Neural cell (in vitro differentiated cells): ENCODE data around the gene DNMT3L. TPM values are rescaled to one million over a fixed set of nuclear protein-coding genes. Genes with fewer than 3 reads are reported as not detected.
"Not testable (repeated sequence)": the region's sequence is repeated elsewhere in the genome, so short reads cannot be mapped to it uniquely, and the experiment has no call there.

ENCODE experiments used
- H2AFZ ChIP-seq: fragments of 200-600, 300-800 bp; sonication (generic), shearing (Covaris generic); 2 replicates; pipeline ENCODE4 v1.6.0; 2014; ENCODE audit warnings: low read depth, mild to moderate bottlenecking, antibody characterized with exemption, low read length, moderate library complexity
- H3F3A ChIP-seq: fragments of 200-600 bp; shearing (Covaris generic); 2 replicates; pipeline ENCODE4 v1.6.1; 2016; ENCODE audit warnings: mild to moderate bottlenecking, moderate library complexity, mixed read lengths, antibody characterized with exemption, low read length; ENCODE audit not compliant: insufficient read depth, poor library complexity, severe bottlenecking
- H3K27ac ChIP-seq: fragments of 200-600, 300-800 bp; sonication (generic), shearing (Covaris generic); 2 replicates; pipeline ENCODE4 v1.5.1; 2014; ENCODE audit warnings: mild to moderate bottlenecking, low read length, moderate library complexity
- H3K27me3 ChIP-seq: fragments of 300-800, 200-600 bp; sonication (generic), shearing (Covaris generic); 2 replicates; pipeline ENCODE4 v1.6.0; 2014; ENCODE audit warnings: mild to moderate bottlenecking, low read depth, low read length, moderate library complexity; ENCODE audit not compliant: insufficient read depth
- H3K36me3 ChIP-seq: fragments of 300-800, 200-600 bp; sonication (generic), shearing (Covaris generic); 2 replicates; pipeline ENCODE4 v1.5.1; 2014; ENCODE audit warnings: mild to moderate bottlenecking, antibody characterized with exemption, low read length, moderate library complexity; ENCODE audit not compliant: insufficient read depth
- H3K4me2 ChIP-seq: fragments of 300-800, 200-600 bp; sonication (generic), shearing (Covaris generic); 2 replicates; pipeline ENCODE4 v1.6.0; 2014; ENCODE audit warnings: mild to moderate bottlenecking, low read length
- H3K4me3 ChIP-seq: fragments of 300-800, 200-600 bp; sonication (generic), shearing (Covaris generic); 2 replicates; pipeline ENCODE4 v1.5.1; 2014; ENCODE audit warnings: mild to moderate bottlenecking, low read length, moderate library complexity
- H3K79me2 ChIP-seq: fragments of 200-600 bp; shearing (Covaris generic); replicated peaks from 2 replicates; pipeline ENCODE4 v1.6.0; 2014; ENCODE audit warnings: mild to moderate bottlenecking, low read length, moderate library complexity; ENCODE audit not compliant: insufficient read depth
- H3K9ac ChIP-seq: fragments of 300-800, 200-600 bp; sonication (generic), shearing (Covaris generic); 2 replicates; pipeline ENCODE4 v1.6.1; 2016; ENCODE audit warnings: mild to moderate bottlenecking, low read length, mixed read lengths
- H3K9me2 ChIP-seq: fragments of 200-600 bp; shearing (Covaris generic); 2 replicates; pipeline ENCODE4 v1.6.1; 2016; ENCODE audit warnings: mild to moderate bottlenecking, low read length, mixed read lengths; ENCODE audit not compliant: insufficient read depth
- H3K9me3 ChIP-seq: fragments of 200-600, 300-800 bp; sonication (generic), shearing (Covaris generic); 2 replicates; pipeline ENCODE4 v1.6.1; 2016; ENCODE audit warnings: mild to moderate bottlenecking, mixed run types, low read length, moderate library complexity, mixed read lengths
- H4K20me1 ChIP-seq: fragments of 200-600 bp; shearing (Covaris generic); 2 replicates; pipeline ENCODE4 v1.6.1; 2016; ENCODE audit warnings: mild to moderate bottlenecking, mixed run types; ENCODE audit not compliant: insufficient read depth
- EP300 ChIP-seq: fragments of 450-650 bp; conservative IDR thresholded peaks from 2 replicates; pipeline ENCODE4 v1.6.1; 2014; ENCODE audit warnings: antibody characterized with exemption, mild to moderate bottlenecking, moderate library complexity; ENCODE audit not compliant: poor library complexity, severe bottlenecking
- EZH2 ChIP-seq: fragments of 200-600, 300-800 bp; shearing (Covaris generic), sonication (generic); IDR thresholded peaks from 2 replicates; pipeline ENCODE4 v1.6.1; 2014; ENCODE audit warnings: antibody characterized with exemption, low read length, borderline replicate concordance, mild to moderate bottlenecking; ENCODE audit not compliant: insufficient read depth, poor library complexity, severe bottlenecking
- MXI1 ChIP-seq: fragments of 450-650 bp; conservative IDR thresholded peaks from 2 replicates; pipeline ENCODE4 v1.6.1; 2014; ENCODE audit warnings: antibody characterized with exemption, mild to moderate bottlenecking; ENCODE audit not compliant: poor library complexity, severe bottlenecking
- POLR2AphosphoS5 ChIP-seq: IDR thresholded peaks from 2 replicates; pipeline ENCODE4 v1.6.1; 2012
- RAD21 ChIP-seq: fragments of 450-650 bp; conservative IDR thresholded peaks from 2 replicates; pipeline ENCODE4 v1.6.1; 2014; ENCODE audit warnings: antibody characterized with exemption, mild to moderate bottlenecking, moderate library complexity
- SMC3 ChIP-seq: fragments of 450-650 bp; conservative IDR thresholded peaks from 2 replicates; pipeline ENCODE4 v1.6.1; 2014; ENCODE audit warnings: antibody characterized with exemption, mild to moderate bottlenecking, moderate library complexity; ENCODE audit not compliant: poor library complexity
- TAF1 ChIP-seq: IDR thresholded peaks from 2 replicates; pipeline ENCODE4 v1.6.1; 2012; ENCODE audit warnings: low read depth
- polyA plus RNA-seq: library from polyadenylated mRNA; depleted of rRNA; stranded (reverse); fragments of >200 nt; gene quantifications from 2 replicates; pipeline ENCODE4 v1.2.3, GENCODE V29; 2014
- TF ChIP-seq, protein P1 (sequence below): fragments of 450-650 bp; IDR thresholded peaks from 2 replicates; pipeline ENCODE4 v1.5.1; 2014; ENCODE audit warnings: antibody characterized with exemption, mild to moderate bottlenecking, moderate library complexity; ENCODE audit not compliant: poor library complexity, severe bottlenecking
- TF ChIP-seq, protein P2 (sequence below): IDR thresholded peaks from 2 replicates; pipeline ENCODE4 v1.6.1; 2012; ENCODE audit warnings: borderline replicate concordance

Gene DNMT3L
- polyA plus RNA-seq, 1 donor from 2014 or later = not detected

DNA sequence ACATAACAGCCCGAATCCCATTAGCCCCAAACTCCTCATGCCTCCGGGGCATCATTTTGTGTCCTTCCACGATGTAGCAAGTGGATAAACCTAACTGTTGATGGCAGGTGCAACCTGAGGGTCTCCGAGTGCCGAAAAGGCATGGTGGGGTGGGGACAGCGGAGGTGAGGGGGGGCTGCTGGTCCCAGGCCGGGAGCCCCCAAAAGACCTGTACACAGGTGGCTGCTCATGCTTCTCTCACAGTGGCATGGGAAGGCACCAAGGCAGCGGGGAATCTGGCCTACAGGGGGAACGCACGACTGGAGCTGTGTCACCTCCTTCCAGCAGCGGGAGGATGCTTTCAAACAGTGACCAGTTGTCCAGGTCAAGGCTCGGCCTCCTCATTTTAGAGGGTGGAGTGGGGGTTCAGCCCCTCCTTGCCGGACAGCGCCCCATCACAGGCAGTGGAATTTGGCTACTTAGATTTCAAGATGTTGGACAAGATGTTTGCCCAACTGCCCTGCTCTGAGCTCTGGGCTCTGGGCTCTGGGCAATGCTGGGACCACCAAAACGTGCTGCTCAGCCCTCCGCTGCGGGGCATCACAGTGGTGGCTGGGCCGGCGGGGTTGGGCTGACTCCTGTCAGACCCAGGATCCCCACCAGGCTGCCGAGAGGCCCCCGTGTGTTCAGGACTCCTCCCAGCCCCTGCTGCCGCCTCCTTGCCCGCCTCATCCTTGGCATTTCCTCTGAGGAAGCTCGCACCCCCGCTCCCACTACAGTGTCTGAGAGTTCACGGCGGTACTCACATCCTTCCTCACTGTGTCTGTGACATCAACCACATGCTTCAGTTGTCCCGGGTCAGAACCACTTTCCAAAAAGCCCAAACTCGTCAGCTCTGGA lies 7.6 kb downstream of the DNMT3L start:
- no peaks in the 10 kb centered on the region for H3F3A ChIP-seq
- H3K36me3 ChIP-seq = no peaks in the 10 kb centered on the region
- H2AFZ ChIP-seq = no peak overlapping the region
- H3K4me3 ChIP-seq = no peak overlapping the region
- H3K79me2 ChIP-seq = no peaks in the 10 kb centered on the region
- no peak overlapping the region for H3K27ac ChIP-seq
- H3K27me3 ChIP-seq = no peaks in the 10 kb centered on the region
- H4K20me1 ChIP-seq = no peaks in the 10 kb centered on the region
- H3K4me2 ChIP-seq = no peak overlapping the region
- H3K9me3 ChIP-seq = no peaks in the 10 kb centered on the region
- no peaks in the 10 kb centered on the region for H3K9me2 ChIP-seq
- TF ChIP-seq TAF1 (no peak), RAD21 (no peak), POLR2AphosphoS5 (no peak), EZH2 (no peak), MXI1 (no peak), EP300 (no peak), SMC3 (no peak)
- TF ChIP-seq, protein P1, sequence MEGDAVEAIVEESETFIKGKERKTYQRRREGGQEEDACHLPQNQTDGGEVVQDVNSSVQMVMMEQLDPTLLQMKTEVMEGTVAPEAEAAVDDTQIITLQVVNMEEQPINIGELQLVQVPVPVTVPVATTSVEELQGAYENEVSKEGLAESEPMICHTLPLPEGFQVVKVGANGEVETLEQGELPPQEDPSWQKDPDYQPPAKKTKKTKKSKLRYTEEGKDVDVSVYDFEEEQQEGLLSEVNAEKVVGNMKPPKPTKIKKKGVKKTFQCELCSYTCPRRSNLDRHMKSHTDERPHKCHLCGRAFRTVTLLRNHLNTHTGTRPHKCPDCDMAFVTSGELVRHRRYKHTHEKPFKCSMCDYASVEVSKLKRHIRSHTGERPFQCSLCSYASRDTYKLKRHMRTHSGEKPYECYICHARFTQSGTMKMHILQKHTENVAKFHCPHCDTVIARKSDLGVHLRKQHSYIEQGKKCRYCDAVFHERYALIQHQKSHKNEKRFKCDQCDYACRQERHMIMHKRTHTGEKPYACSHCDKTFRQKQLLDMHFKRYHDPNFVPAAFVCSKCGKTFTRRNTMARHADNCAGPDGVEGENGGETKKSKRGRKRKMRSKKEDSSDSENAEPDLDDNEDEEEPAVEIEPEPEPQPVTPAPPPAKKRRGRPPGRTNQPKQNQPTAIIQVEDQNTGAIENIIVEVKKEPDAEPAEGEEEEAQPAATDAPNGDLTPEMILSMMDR = no peak
- TF ChIP-seq, protein P2, sequence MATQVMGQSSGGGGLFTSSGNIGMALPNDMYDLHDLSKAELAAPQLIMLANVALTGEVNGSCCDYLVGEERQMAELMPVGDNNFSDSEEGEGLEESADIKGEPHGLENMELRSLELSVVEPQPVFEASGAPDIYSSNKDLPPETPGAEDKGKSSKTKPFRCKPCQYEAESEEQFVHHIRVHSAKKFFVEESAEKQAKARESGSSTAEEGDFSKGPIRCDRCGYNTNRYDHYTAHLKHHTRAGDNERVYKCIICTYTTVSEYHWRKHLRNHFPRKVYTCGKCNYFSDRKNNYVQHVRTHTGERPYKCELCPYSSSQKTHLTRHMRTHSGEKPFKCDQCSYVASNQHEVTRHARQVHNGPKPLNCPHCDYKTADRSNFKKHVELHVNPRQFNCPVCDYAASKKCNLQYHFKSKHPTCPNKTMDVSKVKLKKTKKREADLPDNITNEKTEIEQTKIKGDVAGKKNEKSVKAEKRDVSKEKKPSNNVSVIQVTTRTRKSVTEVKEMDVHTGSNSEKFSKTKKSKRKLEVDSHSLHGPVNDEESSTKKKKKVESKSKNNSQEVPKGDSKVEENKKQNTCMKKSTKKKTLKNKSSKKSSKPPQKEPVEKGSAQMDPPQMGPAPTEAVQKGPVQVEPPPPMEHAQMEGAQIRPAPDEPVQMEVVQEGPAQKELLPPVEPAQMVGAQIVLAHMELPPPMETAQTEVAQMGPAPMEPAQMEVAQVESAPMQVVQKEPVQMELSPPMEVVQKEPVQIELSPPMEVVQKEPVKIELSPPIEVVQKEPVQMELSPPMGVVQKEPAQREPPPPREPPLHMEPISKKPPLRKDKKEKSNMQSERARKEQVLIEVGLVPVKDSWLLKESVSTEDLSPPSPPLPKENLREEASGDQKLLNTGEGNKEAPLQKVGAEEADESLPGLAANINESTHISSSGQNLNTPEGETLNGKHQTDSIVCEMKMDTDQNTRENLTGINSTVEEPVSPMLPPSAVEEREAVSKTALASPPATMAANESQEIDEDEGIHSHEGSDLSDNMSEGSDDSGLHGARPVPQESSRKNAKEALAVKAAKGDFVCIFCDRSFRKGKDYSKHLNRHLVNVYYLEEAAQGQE = no peak
- H3K9ac ChIP-seq = no peak overlapping the region

DNA sequence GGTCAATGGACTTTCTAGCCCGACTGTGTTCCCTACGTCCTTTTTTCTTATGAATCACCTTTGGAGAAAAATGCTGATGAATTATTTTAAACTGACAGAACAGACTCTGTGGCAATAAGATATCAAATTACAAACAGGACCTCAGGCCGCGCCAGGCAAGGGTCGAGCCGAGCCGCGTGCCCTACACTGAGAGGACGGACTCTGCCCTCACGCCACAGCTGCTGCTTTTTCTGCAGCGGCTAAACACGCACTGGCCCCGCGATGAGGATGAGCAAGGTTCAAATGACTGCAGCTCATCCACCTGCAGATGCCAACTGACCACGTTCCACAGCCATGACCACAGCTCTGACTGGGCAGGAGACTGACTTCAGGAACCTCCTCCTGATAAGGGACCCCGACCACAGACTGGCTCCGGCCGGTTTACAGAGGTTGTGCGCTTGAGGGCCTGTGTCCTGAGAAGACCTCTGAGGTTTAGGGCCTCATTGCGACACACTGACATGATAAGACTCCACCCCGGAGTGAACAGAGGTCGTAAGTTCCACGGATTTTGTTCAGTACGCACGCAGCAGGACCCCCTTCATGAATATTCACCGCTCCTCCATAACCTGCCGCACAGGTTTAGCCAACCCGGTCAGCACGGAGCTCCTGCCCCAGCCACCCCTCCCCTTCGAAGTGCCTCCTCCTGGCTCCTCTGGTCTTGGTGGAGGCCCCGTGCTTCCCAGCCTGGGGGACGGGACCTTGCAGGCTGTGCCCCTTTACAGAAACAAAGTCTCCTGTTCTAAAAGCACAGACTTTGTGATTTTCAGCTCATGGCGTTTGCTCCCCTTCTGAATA lies 12.3 kb downstream of the DNMT3L start:
- H3K27me3 ChIP-seq, H3K9me3 ChIP-seq, H3K79me2 ChIP-seq, H3K4me3 ChIP-seq, H2AFZ ChIP-seq, H4K20me1 ChIP-seq, H3K36me3 ChIP-seq, H3K4me2 ChIP-seq, H3K27ac ChIP-seq, H3F3A ChIP-seq, H3K9ac ChIP-seq, H3K9me2 ChIP-seq: not testable (repeated sequence)

DNA sequence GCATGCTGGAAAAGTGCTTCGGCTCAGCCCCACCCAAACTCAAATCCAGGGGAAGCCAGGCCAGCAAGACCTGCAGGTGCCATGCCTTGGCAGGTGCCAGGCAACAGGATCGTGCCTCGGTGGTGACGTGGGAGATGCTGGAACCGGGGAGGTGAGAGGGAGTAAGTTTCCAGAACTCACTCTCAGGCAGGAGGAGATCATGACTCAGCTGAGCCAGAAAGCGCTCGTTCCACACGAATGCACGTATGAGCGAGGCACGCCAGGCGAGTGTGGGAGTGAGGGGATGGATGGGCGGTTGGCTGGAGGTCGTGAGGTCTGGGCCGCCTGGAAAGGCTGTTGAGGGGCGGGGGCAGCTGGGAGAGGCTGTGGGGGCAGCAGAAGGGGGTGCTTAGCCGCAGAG lies 13.8 kb downstream of the DNMT3L start:
- H3K9me2 ChIP-seq, H3K36me3 ChIP-seq, H3K9ac ChIP-seq, H3K27ac ChIP-seq, H3K4me3 ChIP-seq, H3K4me2 ChIP-seq, H2AFZ ChIP-seq, H4K20me1 ChIP-seq, H3K9me3 ChIP-seq, H3K27me3 ChIP-seq, H3K79me2 ChIP-seq, H3F3A ChIP-seq: not testable (repeated sequence)

DNA sequence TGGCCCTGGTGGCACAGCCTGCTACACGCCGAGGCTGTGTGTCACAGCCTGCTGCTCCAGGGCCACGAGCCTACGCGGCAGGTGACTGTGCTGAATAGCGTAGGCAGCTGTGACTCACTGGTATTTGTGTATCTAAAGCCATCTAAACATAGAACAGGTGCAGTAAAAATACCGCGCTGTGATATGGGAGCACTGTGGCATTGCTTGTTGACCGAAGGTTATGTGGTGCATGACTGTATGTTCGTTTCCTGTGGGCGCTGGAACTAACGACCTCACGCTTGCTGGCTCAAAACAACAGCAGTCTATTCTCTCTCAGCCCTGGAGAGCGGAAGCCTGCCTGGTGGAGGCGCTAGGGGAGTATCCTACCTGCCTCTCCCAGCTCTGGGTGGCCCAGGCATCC lies 17.7 kb downstream of the DNMT3L start:
- not testable (repeated sequence) for H3F3A ChIP-seq, H3K4me3 ChIP-seq, H3K79me2 ChIP-seq, H3K27me3 ChIP-seq, H3K9me2 ChIP-seq, H3K27ac ChIP-seq, H2AFZ ChIP-seq, H3K9ac ChIP-seq, H4K20me1 ChIP-seq, H3K36me3 ChIP-seq, H3K4me2 ChIP-seq, H3K9me3 ChIP-seq
